ENCODE measurements around the gene RTP1.
"Not testable (repeated sequence)": the region's sequence is repeated elsewhere in the genome, so short reads cannot be mapped to it uniquely, and the experiment has no call there.

Gene RTP1

DNA sequence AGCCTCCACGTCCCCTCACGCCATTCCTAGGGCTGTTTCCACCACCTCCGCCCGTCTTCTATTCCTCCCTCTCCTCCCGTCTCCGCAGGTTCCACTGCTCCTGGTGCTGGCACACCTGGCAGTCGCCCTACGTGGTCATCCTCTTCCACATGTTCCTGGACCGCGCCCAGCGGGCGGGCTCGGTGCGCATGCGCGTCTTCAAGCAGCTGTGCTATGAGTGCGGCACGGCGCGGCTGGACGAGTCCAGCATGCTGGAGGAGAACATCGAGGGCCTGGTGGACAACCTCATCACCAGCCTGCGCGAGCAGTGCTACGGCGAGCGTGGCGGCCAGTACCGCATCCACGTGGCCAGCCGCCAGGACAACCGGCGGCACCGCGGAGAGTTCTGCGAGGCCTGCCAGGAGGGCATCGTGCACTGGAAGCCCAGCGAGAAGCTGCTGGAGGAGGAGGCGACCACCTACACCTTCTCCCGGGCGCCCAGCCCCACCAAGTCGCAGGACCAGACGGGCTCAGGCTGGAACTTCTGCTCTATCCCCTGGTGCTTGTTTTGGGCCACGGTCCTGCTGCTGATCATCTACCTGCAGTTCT lies 2.3 kb downstream of the RTP1 start:
- DNase-seq = not testable (repeated sequence)

GRCh38 chr3:187205683-187206082 lies 8.4 kb downstream of the RTP1 start:
- DNase-seq = no peak

GRCh38 chr3:187207062-187207461 lies 9.8 kb downstream of the RTP1 start:
- no peak for DNase-seq

- no peak for DNase-seq
Measured at GRCh38 chr3:187207624-187208023, 10.3 kb downstream of the RTP1 start.

- no peak for DNase-seq
Measured at GRCh38 chr3:187208159-187208558, 10.9 kb downstream of the RTP1 start.

- no peak for DNase-seq
Measured at GRCh38 chr3:187209491-187209890, 12.2 kb downstream of the RTP1 start.

DNA sequence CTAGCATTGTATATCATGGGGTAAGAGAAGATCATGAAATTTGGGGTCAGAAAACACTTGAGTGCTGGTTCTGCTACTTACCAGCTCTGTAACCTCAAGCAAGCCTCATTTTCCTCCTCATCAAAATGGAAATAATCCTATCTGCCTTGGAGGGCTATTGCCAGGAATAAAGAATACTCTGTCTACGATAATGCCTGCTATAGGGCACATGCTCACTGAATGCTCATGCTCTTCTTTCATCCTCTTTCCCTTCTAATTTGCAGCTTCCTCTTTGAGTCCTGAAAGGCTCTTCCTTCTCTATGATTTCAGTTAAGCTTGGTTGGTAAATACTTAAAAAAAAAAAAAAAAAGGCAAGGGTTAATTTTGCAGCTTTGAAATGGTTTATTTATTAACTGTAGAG lies 12.8 kb downstream of the RTP1 start:
- no peak for DNase-seq

GRCh38 chr3:187210545-187211327 lies 13.4 kb downstream of the RTP1 start:
- DNase-seq = no peak

GRCh38 chr3:187211532-187212195 lies 14.4 kb downstream of the RTP1 start:
- no peak for DNase-seq

GRCh38 chr3:187212196-187212545 lies 14.9 kb downstream of the RTP1 start:
- DNase-seq = no peak

DNA sequence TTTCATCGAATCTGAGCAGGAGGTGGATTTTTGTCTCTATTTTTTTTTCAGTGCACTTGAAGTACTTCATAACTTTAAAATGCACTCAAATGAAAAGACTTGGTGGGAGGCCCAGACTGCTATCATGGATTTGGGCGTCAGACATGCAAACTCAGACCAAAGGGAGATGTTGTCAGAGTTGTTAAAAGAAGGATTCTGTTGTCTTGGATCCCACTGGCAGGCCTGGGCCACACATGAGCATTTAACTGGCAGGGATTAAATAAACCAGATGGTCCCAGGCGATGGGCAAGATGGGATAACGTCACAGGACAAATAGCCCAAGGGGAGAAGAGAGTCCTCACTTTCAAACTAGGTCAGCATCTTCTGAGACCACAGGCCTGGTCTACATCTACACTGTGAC lies 15.4 kb downstream of the RTP1 start:
- no peak for DNase-seq

DNA sequence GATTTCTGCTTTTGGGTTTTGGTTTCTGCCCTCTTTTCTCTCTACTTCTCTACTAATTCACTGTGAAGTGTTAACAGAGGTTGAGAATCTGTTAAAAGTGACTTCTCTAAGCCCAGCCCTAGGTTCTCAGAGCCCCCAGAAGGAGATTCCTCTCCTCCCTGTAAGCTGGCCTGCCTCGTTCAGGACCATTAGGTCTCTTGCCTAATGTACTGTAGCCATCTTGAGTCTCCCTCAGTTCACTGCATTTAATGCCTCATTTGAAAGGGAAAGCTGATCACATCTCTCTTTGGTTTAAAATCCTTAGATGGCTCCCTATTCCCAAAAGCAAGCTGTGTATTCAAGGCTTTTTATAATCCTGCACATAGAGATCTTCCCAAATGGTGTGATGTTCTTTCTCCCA lies 16.3 kb downstream of the RTP1 start:
- DNase-seq = no peak

DNA sequence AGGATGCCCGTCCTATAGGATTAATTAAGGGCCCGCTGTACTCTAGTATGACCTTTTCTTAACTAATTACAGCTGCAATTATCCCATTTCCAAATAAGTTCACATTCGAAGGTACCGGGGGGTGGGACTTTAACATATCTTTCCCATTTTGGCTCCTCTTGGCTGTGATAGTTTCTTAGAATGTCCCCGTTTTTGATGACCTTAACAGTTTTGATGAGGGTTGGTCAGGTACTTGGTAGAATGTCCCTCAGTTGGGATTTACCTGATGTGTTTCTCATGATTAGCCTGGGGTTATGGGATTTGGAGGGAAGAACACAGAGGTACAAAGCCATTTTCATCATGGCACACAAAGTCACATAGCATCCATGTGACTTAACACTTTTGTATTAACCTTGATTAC lies 18.2 kb downstream of the RTP1 start:
- no peak for DNase-seq

DNA sequence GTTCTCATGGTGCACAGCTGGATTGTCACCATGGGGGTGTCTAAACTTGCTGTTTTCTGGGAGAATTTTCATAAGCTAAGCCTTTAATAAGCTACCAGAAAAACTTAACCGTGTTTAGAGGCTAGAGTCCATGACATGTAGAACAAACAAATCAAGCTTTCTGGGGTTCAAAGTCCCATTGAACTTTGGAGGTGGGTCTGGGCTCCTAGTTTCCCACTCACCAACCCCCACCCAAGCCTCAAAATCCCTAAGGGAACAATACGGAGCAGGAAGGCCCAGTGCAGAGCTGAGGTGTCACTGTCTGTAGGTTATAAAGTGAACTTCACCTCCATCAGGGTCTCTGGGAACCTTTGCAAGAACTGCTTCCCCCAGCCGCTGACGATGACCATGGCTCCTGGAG lies 25.5 kb downstream of the RTP1 start:
- no peak for DNase-seq

- DNase-seq = no peak
Measured at GRCh38 chr3:187223799-187224198, 26.5 kb downstream of the RTP1 start.

DNA sequence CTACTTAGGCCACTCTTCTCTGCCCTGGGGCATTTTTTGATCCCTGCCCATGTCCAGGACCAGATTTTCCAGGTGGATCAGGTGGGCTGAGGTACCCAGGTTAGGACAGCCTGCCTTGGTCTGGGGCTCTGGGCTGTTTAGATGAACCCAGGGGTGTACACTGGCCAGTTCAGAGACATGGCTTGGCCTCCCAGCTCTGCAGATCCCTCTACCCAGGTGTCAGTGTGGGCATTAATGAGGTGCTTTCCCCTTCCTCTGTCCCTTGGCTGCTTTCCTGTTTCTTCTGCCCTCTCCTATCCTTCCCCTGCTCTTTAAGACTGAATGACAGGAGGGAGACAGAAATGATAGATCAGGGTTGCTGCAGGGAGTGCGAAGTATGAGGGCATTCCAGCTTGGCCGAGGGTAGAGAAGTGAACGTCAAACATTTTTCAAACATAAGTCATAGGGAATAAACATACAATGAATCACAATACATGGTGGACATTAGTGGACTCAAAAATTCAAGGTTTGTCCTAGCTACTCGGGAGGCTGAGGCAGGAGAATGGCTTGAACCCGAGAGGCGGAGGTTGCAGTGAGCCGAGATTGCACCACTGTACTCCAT lies 30.5 kb downstream of the RTP1 start:
- no peak for DNase-seq

DNA sequence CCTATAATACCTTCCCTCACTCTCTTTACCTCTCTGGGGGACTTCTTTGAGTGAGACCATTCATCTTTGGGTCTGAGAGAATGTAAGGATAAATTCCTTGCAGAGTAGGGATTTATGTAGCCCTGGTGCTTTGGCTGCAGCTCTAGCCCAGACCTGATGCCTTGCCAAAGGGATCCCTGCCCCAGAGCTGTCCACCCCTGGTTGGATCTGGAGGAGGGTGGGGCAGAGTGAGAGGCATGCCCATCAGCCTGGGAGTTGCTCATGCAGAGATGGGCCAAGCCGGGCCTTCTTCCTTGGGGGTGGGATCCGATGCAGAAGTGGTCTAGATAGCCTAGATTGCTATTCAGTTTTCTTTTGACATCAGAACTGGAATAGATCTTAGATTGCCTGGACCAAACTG lies 31.5 kb downstream of the RTP1 start:
- no peak for DNase-seq

GRCh38 chr3:187230011-187230410 lies 32.7 kb downstream of the RTP1 start:
- DNase-seq = no peak

DNA sequence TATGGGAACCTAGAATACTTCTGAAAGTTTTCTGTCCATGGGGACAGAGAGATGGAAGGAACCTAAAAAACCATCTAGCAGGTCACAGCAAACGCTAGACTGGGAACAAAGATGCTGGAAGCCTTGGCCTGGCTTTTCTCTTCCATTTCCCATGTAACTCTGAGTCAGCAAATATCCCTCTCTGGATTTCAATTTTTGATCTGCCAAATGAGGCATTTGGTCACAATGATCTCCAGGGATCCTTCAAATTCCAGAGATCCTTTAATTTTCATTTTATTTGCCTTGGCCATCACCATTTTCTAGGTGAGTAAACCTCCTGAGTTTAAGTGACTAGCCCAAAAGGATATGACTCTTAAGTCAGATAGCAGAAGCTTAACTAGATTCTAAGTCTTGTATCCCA lies 39.7 kb downstream of the RTP1 start:
- DNase-seq = no peak

- DNase-seq = no peak
Measured at GRCh38 chr3:187237741-187238140, 40.5 kb downstream of the RTP1 start.

- DNase-seq = no peak
Measured at GRCh38 chr3:187238239-187238638, 41.0 kb downstream of the RTP1 start.

DNA sequence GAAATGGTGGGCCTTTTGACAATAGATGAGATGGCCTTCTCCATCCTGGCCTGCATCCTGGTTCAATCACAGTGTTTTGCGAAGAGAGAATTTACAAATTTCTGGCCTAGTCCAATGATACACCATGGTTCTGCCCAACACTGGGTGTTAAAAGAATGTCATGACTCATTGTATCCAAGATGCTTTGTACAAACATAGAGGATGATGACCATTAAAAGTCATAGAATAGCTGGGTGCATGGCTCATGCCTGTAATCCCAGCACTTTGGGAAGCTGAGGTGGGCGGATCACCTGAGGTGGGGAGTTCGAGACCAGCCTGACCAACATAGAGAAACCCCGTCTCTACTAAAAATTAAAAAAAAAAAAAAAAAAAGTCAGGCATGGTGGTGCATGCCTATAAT lies 41.5 kb downstream of the RTP1 start:
- not testable (repeated sequence) for DNase-seq

DNA sequence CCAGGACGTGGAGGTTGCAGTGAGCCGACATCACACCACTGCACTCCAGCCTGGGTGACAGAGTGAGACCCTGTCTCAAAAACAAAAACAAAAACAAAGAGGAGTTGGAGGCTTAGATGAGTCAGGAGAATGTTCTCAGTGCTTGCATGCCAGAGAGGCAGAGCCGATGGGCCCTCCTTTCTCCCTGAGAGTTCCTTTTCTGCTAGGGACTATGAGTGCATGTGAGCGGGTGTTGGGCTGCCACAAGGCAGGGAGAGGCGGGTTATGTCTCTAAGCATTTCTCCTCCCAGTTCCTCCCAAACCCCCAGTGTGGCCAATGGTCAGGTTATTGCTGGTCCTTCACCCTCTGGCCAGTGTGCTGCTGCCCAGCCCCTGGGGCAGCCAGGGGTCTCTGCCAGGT lies 45.1 kb downstream of the RTP1 start:
- DNase-seq = no peak

GRCh38 chr3:187242900-187243299 lies 45.6 kb downstream of the RTP1 start:
- no peak for DNase-seq

Measured in stimulated activated CD4-positive, alpha-beta T cell treated with anti-CD3 and anti-CD28 coated beads, Interleukin-4, amount 100 ng/mL, for 24 hours (primary cell).